HepG2 (cell line): ENCODE data around the gene NUDT8. TPM values are rescaled to one million over a fixed set of nuclear protein-coding genes. Genes with fewer than 3 reads are reported as not detected.

Experiments
- DNMT1 ChIP-seq: sonication (generic); formaldehyde crosslinking; IDR thresholded peaks from 2 replicates; pipeline ENCODE4 v1.5.1; 2020; ENCODE audit warnings: mild to moderate bottlenecking, missing genetic modification reagents
- GMEB1 ChIP-seq: sonication (generic); formaldehyde crosslinking; IDR thresholded peaks from 2 replicates; pipeline ENCODE4 v1.5.1; 2020; ENCODE audit warnings: missing genetic modification reagents, mild to moderate bottlenecking, borderline replicate concordance
- HNF1A ChIP-seq, 2 experiments: sonication (generic) in 1 of 2; formaldehyde crosslinking in 1 of 2; IDR thresholded peaks; 2 replicates each; pipeline versions ENCODE4 v1.4.0 to v1.6.1; 2016 to 2020; ENCODE audit warnings: borderline replicate concordance in 1 of 2, low read depth in 1 of 2, mild to moderate bottlenecking in 1 of 2, missing genetic modification reagents in 1 of 2
- NFYC ChIP-seq: IDR thresholded peaks from 2 replicates; pipeline ENCODE4 v1.6.1; 2016; ENCODE audit warnings: missing genetic modification reagents, missing compliant biosample characterization
- SETDB1 ChIP-seq: sonication (generic); formaldehyde crosslinking; IDR thresholded peaks from 2 replicates; pipeline ENCODE4 v1.5.1; 2020; ENCODE audit warnings: missing genetic modification reagents, mild to moderate bottlenecking, borderline replicate concordance
- SRSF1 ChIP-seq: fragments of 200-400 bp; formaldehyde crosslinking; optimal IDR thresholded peaks from 2 replicates; pipeline ENCODE3; 2017; ENCODE audit warnings: mild to moderate bottlenecking, low read depth, low read length, moderate library complexity
- ZNF20 ChIP-seq: sonication (generic); formaldehyde crosslinking; IDR thresholded peaks from 2 replicates; pipeline ENCODE4 v1.4.0; 2020; ENCODE audit warnings: mild to moderate bottlenecking, moderate library complexity, missing genetic modification reagents
- ZNF207 ChIP-seq: fragments of 450-650 bp; IDR thresholded peaks from 2 replicates; pipeline ENCODE4 v1.6.1; 2016; ENCODE audit warnings: antibody characterized with exemption, borderline replicate concordance
- ZNF441 ChIP-seq: sonication (generic); formaldehyde crosslinking; IDR thresholded peaks from 2 replicates; pipeline ENCODE4 v1.7.0; 2021; ENCODE audit warnings: missing genetic modification reagents, borderline replicate concordance
- ZNF460 ChIP-seq: sonication (generic); formaldehyde crosslinking; IDR thresholded peaks from 2 replicates; pipeline ENCODE4 v1.5.1; 2020; ENCODE audit warnings: missing genetic modification reagents, mild to moderate bottlenecking, borderline replicate concordance
- ZNF550 ChIP-seq: sonication (generic); formaldehyde crosslinking; IDR thresholded peaks from 2 replicates; pipeline ENCODE4 v1.4.0; 2020; ENCODE audit warnings: mild to moderate bottlenecking, missing genetic modification reagents, borderline replicate concordance
- ZNF619 ChIP-seq: sonication (generic); formaldehyde crosslinking; IDR thresholded peaks from 2 replicates; pipeline ENCODE4 v1.4.0; 2020; ENCODE audit warnings: mild to moderate bottlenecking, missing genetic modification reagents
- ZNF691 ChIP-seq: sonication (generic); formaldehyde crosslinking; IDR thresholded peaks from 2 replicates; pipeline ENCODE4 v1.4.0; 2020; ENCODE audit warnings: missing genetic modification reagents, low read depth, mild to moderate bottlenecking, borderline replicate concordance
- ZNF75D ChIP-seq: sonication (generic); formaldehyde crosslinking; IDR thresholded peaks from 2 replicates; pipeline ENCODE4 v1.8.1; 2023; ENCODE audit warnings: missing genetic modification reagents, mild to moderate bottlenecking, borderline replicate concordance
- ZSCAN21 ChIP-seq: sonication (generic); formaldehyde crosslinking; IDR thresholded peaks from 2 replicates; pipeline ENCODE4 v1.8.0; 2022; ENCODE audit warnings: mild to moderate bottlenecking, missing genetic modification reagents, moderate library complexity, borderline replicate concordance
- polyA plus RNA-seq, 8 experiments: library from polyadenylated mRNA; depleted of rRNA in 3 of 8; stranded (reverse) in 7 of 8; unstranded in 1 of 8; fragments of >200 nt; fragmentation: Illumina TruSeq in 4 of 8; extraction: Trizol in 4 of 8; gene quantifications; 2 replicates each; pipeline versions ENCODE4 v1.2.1 to v1.2.3, GENCODE V29; 2011 to 2016; ENCODE audit warnings: low read depth in 4 of 8, missing spikeins in 1 of 8, mixed read lengths in 1 of 8; ENCODE audit not compliant: insufficient read depth in 1 of 8
- total RNA-seq, 5 experiments: library from RNA; depleted of rRNA; stranded (reverse); fragments of >200 nt; fragmentation: Illumina TruSeq; extraction: Trizol; gene quantifications; 2 replicates each; pipeline ENCODE4 v1.2.3, GENCODE V29; 2016; ENCODE audit warnings: low read depth in 1 of 5

The NUDT8 gene
- total and polyA plus RNA-seq, 2 of the 13 experiments (the other 11 are each of a cell fraction or from before 2014, with no cell fraction given) = 6.7 to 25.8 TPM

GRCh38 chr11:67606492-67607295, 23.0 kb downstream of the NUDT8 start, which contains the start of gene NDUFV1 (continued):
- TF ChIP-seq HNF1A (IDR thresholded peaks at IDR 0.05; ENCODE audit: low read depth) = no peak
- TF ChIP-seq HNF1A (CRISPR knock-in tag; IDR thresholded peaks at IDR 0.05; ENCODE audit: borderline replicate concordance) = peak; percentile 74; the same call in 1 of the 2 replicates
- TF ChIP-seq DNMT1 = no peak
- peak; percentile 99 for TF ChIP-seq GMEB1 (CRISPR knock-in tag)
- no peak for TF ChIP-seq ZNF550 (CRISPR knock-in tag)
- peak; percentile 81; the same call in 1 of the 2 replicates for TF ChIP-seq ZNF691 (CRISPR knock-in tag)
- no peak for TF ChIP-seq ZNF207
- peak; percentile 91; the same call in 1 of the 2 replicates for TF ChIP-seq ZSCAN21 (CRISPR knock-in tag)
- TF ChIP-seq ZNF619 (CRISPR knock-in tag) = no peak
- no peak for TF ChIP-seq ZNF460 (CRISPR knock-in tag)
- TF ChIP-seq SETDB1 (CRISPR knock-in tag) = no peak
- TF ChIP-seq ZNF441 (CRISPR knock-in tag) = no peak; the same call in 1 of the 2 replicates
- no peak for TF ChIP-seq SRSF1
- TF ChIP-seq ZNF75D (CRISPR knock-in tag) = no peak
- peak; percentile 62; the same call in 1 of the 2 replicates for TF ChIP-seq NFYC (CRISPR knock-in tag)
- no peak for TF ChIP-seq ZNF20 (CRISPR knock-in tag)
